GM23338 (cell line): ENCODE measurements around the gene NECAP2. TPM values are rescaled to one million over a fixed set of nuclear protein-coding genes. Genes with fewer than 3 reads are reported as not detected.

Experiments
- ATAC-seq: fragments of 200-7000 bp; cut with Tn5 transposase; 3 replicates; pipeline ENCODE4 v1.9.1; 2020
- DNase-seq: peaks from one replicate; pipeline ENCODE4 v3.0.0-alpha.2; 2015; ENCODE audit warnings: low spot score
- H2AFZ ChIP-seq: fragments of 200-600 bp; sonication (generic); 2 replicates; pipeline ENCODE4 v1.8.0; 2016; ENCODE audit warnings: antibody characterized with exemption, mild to moderate bottlenecking, moderate library complexity
- H3F3A ChIP-seq: fragments of 200-600 bp; sonication (generic); replicated peaks from 2 replicates; pipeline ENCODE4 v1.8.0; 2017; ENCODE audit warnings: antibody characterized with exemption, mixed run types, low read depth
- H3K27ac ChIP-seq: fragments of 200-600 bp; sonication (generic); 2 replicates; pipeline ENCODE4 v1.6.1; 2016; ENCODE audit warnings: low read depth
- H3K27me3 ChIP-seq: fragments of 200-600 bp; sonication (generic); 2 replicates; pipeline ENCODE4 v1.8.0; 2016; ENCODE audit warnings: mild to moderate bottlenecking, mixed run types, moderate library complexity; ENCODE audit not compliant: insufficient read depth
- H3K36me3 ChIP-seq: fragments of 200-600 bp; sonication (generic); 2 replicates; pipeline ENCODE4 v1.8.0; 2016; ENCODE audit warnings: mild to moderate bottlenecking; ENCODE audit not compliant: insufficient read depth
- H3K4me1 ChIP-seq: fragments of 200-600 bp; sonication (generic); 2 replicates; pipeline ENCODE4 v1.8.0; 2016; ENCODE audit warnings: mild to moderate bottlenecking, moderate library complexity; ENCODE audit not compliant: insufficient read depth
- H3K4me2 ChIP-seq: fragments of 200-600 bp; sonication (generic); 2 replicates; pipeline ENCODE4 v1.7.1; 2017; ENCODE audit warnings: mixed run types
- H3K4me3 ChIP-seq: fragments of 200-600 bp; sonication (generic); 2 replicates; pipeline ENCODE4 v1.6.1; 2016; ENCODE audit warnings: mixed run types
- H3K79me2 ChIP-seq: fragments of 200-600 bp; sonication (generic); replicated peaks from 2 replicates; pipeline ENCODE4 v1.8.0; 2017; ENCODE audit warnings: mild to moderate bottlenecking; ENCODE audit not compliant: insufficient read depth
- H3K9me2 ChIP-seq: fragments of 200-600 bp; sonication (generic); 2 replicates; pipeline ENCODE4 v1.8.0; 2017; ENCODE audit not compliant: insufficient read depth
- H4K20me1 ChIP-seq: fragments of 200-600 bp; sonication (generic); replicated peaks from 2 replicates; pipeline ENCODE4 v1.8.0; 2017; ENCODE audit warnings: mild to moderate bottlenecking; ENCODE audit not compliant: insufficient read depth
- H3K27ac Mint-ChIP-seq: 2 replicates; pipeline ENCODE4 v1.8.0; 2020; ENCODE audit warnings: inconsistent platforms, mild to moderate bottlenecking, moderate library complexity, mixed read lengths
- H3K27me3 Mint-ChIP-seq: 3 replicates; pipeline ENCODE4 v1.8.0; 2022; ENCODE audit warnings: low read depth, mild to moderate bottlenecking, moderate library complexity, mixed read lengths, inconsistent platforms; ENCODE audit not compliant: insufficient read depth, poor library complexity
- H3K36me3 Mint-ChIP-seq: 3 replicates; pipeline ENCODE4 v1.8.0; 2021; ENCODE audit warnings: low read depth, mild to moderate bottlenecking, inconsistent platforms, moderate library complexity, mixed read lengths
- H3K4me1 Mint-ChIP-seq: 3 replicates; pipeline ENCODE4 v1.8.0; 2020; ENCODE audit warnings: mild to moderate bottlenecking, inconsistent platforms, mixed read lengths
- H3K4me3 Mint-ChIP-seq: 3 replicates; pipeline ENCODE4 v1.8.0; 2021; ENCODE audit warnings: moderate library complexity, mild to moderate bottlenecking, inconsistent platforms, mixed read lengths
- H3K9me3 Mint-ChIP-seq: 3 replicates; pipeline ENCODE4 v1.8.0; 2020; ENCODE audit warnings: moderate library complexity, mild to moderate bottlenecking, inconsistent platforms, mixed read lengths
- EZH2 ChIP-seq: fragments of 200-600 bp; sonication (generic); IDR thresholded peaks from one replicate; pipeline ENCODE4 v1.8.0; 2017; ENCODE audit warnings: antibody characterized with exemption, mild to moderate bottlenecking, low read depth; ENCODE audit not compliant: unreplicated experiment
- POLR2AphosphoS5 ChIP-seq: IDR thresholded peaks from 2 replicates; pipeline ENCODE4 v1.6.1; 2016; ENCODE audit warnings: antibody characterized with exemption, low read depth
- STAT1 ChIP-seq: IDR thresholded peaks from one replicate; pipeline ENCODE4 v1.6.1; 2016; ENCODE audit warnings: antibody characterized with exemption; ENCODE audit not compliant: unreplicated experiment
- ZNF114 ChIP-seq: fragments of 250-450 bp; sonication (Bioruptor Pico); IDR thresholded peaks from 2 replicates; pipeline ENCODE4 v1.5.0; 2020; ENCODE audit warnings: mild to moderate bottlenecking, moderate library complexity
- polyA plus RNA-seq: library from polyadenylated mRNA; unstranded; fragments of >200 nt; fragmentation: Nextera tagmentation; extraction: Ambion mirVana; gene quantifications from 2 replicates; pipeline ENCODE4 v1.2.1, GENCODE V29; 2016
- total RNA-seq: library from RNA; depleted of rRNA; stranded (reverse); fragments of >200 nt; shearing (Covaris generic); gene quantifications from 2 replicates; pipeline ENCODE4 v1.2.3, GENCODE V29; 2014
- TF ChIP-seq, protein P1 (sequence below): fragments of 250-450 bp; sonication (Bioruptor Pico); IDR thresholded peaks from 2 replicates; pipeline ENCODE4 v1.5.0; 2020; ENCODE audit warnings: mild to moderate bottlenecking, moderate library complexity
- TF ChIP-seq, protein P2 (sequence below): IDR thresholded peaks from one replicate; pipeline ENCODE4 v1.6.1; 2018; ENCODE audit warnings: antibody characterized with exemption; ENCODE audit not compliant: unreplicated experiment

Gene NECAP2
- total and polyA plus RNA-seq, 2 experiments from 2014 or later, result 20.2 to 28.9 TPM

- Histone ChIP-seq H3K36me3 (no peaks in the 10 kb centered on the region), H2AFZ (no peak overlapping the region), H3K27ac (no peak overlapping the region), H3K4me2 (no peak overlapping the region), H3K79me2 (no peaks in the 10 kb centered on the region), H3K4me3 (no peak overlapping the region), H4K20me1 (no peaks in the 10 kb centered on the region), H3F3A (no peaks in the 10 kb centered on the region), H3K27me3 (no peaks in the 10 kb centered on the region), H3K9me2 (no peaks in the 10 kb centered on the region), H3K4me1 (no peaks in the 10 kb centered on the region)
- no peaks in the 10 kb centered on the region for H3K36me3 Mint-ChIP-seq
- no peaks in the 10 kb centered on the region for H3K9me3 Mint-ChIP-seq
- no peak for TF ChIP-seq ZNF114
- no peak for TF ChIP-seq POLR2AphosphoS5
- TF ChIP-seq, protein P1, sequence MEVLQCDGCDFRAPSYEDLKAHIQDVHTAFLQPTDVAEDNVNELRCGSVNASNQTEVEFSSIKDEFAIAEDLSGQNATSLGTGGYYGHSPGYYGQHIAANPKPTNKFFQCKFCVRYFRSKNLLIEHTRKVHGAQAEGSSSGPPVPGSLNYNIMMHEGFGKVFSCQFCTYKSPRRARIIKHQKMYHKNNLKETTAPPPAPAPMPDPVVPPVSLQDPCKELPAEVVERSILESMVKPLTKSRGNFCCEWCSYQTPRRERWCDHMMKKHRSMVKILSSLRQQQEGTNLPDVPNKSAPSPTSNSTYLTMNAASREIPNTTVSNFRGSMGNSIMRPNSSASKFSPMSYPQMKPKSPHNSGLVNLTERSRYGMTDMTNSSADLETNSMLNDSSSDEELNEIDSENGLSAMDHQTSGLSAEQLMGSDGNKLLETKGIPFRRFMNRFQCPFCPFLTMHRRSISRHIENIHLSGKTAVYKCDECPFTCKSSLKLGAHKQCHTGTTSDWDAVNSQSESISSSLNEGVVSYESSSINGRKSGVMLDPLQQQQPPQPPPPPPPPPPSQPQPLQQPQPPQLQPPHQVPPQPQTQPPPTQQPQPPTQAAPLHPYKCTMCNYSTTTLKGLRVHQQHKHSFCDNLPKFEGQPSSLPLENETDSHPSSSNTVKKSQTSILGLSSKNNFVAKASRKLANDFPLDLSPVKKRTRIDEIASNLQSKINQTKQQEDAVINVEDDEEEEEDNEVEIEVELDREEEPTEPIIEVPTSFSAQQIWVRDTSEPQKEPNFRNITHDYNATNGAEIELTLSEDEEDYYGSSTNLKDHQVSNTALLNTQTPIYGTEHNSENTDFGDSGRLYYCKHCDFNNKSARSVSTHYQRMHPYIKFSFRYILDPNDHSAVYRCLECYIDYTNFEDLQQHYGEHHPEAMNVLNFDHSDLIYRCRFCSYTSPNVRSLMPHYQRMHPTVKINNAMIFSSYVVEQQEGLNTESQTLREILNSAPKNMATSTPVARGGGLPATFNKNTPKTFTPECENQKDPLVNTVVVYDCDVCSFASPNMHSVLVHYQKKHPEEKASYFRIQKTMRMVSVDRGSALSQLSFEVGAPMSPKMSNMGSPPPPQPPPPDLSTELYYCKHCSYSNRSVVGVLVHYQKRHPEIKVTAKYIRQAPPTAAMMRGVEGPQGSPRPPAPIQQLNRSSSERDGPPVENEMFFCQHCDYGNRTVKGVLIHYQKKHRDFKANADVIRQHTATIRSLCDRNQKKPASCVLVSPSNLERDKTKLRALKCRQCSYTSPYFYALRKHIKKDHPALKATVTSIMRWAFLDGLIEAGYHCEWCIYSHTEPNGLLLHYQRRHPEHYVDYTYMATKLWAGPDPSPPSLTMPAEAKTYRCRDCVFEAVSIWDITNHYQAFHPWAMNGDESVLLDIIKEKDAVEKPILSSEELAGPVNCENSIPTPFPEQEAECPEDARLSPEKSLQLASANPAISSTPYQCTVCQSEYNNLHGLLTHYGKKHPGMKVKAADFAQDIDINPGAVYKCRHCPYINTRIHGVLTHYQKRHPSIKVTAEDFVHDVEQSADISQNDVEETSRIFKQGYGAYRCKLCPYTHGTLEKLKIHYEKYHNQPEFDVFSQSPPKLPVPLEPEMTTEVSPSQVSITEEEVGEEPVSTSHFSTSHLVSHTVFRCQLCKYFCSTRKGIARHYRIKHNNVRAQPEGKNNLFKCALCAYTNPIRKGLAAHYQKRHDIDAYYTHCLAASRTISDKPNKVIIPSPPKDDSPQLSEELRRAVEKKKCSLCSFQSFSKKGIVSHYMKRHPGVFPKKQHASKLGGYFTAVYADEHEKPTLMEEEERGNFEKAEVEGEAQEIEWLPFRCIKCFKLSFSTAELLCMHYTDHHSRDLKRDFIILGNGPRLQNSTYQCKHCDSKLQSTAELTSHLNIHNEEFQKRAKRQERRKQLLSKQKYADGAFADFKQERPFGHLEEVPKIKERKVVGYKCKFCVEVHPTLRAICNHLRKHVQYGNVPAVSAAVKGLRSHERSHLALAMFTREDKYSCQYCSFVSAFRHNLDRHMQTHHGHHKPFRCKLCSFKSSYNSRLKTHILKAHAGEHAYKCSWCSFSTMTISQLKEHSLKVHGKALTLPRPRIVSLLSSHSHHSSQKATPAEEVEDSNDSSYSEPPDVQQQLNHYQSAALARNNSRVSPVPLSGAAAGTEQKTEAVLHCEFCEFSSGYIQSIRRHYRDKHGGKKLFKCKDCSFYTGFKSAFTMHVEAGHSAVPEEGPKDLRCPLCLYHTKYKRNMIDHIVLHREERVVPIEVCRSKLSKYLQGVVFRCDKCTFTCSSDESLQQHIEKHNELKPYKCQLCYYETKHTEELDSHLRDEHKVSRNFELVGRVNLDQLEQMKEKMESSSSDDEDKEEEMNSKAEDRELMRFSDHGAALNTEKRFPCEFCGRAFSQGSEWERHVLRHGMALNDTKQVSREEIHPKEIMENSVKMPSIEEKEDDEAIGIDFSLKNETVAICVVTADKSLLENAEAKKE, result no peak
- TF ChIP-seq EZH2, result no peak
- TF ChIP-seq STAT1, result no peak
- TF ChIP-seq, protein P2, sequence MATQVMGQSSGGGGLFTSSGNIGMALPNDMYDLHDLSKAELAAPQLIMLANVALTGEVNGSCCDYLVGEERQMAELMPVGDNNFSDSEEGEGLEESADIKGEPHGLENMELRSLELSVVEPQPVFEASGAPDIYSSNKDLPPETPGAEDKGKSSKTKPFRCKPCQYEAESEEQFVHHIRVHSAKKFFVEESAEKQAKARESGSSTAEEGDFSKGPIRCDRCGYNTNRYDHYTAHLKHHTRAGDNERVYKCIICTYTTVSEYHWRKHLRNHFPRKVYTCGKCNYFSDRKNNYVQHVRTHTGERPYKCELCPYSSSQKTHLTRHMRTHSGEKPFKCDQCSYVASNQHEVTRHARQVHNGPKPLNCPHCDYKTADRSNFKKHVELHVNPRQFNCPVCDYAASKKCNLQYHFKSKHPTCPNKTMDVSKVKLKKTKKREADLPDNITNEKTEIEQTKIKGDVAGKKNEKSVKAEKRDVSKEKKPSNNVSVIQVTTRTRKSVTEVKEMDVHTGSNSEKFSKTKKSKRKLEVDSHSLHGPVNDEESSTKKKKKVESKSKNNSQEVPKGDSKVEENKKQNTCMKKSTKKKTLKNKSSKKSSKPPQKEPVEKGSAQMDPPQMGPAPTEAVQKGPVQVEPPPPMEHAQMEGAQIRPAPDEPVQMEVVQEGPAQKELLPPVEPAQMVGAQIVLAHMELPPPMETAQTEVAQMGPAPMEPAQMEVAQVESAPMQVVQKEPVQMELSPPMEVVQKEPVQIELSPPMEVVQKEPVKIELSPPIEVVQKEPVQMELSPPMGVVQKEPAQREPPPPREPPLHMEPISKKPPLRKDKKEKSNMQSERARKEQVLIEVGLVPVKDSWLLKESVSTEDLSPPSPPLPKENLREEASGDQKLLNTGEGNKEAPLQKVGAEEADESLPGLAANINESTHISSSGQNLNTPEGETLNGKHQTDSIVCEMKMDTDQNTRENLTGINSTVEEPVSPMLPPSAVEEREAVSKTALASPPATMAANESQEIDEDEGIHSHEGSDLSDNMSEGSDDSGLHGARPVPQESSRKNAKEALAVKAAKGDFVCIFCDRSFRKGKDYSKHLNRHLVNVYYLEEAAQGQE, result no peak
- peaks cover 4% of the 10 kb centered on the region for H3K4me1 Mint-ChIP-seq
- no peak overlapping the region for H3K4me3 Mint-ChIP-seq
- ATAC-seq (no peak), DNase-seq (no peak)
- H3K27ac Mint-ChIP-seq, result no peak overlapping the region
- peaks cover 9% of the 10 kb centered on the region for H3K27me3 Mint-ChIP-seq
Measured at GRCh38 chr1:16433030-16433429, 7.5 kb upstream of the NECAP2 start.
